ENCODE results near the gene PLXND1. TPM values are rescaled to one million over a fixed set of nuclear protein-coding genes. Genes with fewer than 3 reads are reported as not detected.

PLXND1 gene
- total RNA-seq, 2 donors from 2014 or later = 16.5 to 38.8 TPM

DNA sequence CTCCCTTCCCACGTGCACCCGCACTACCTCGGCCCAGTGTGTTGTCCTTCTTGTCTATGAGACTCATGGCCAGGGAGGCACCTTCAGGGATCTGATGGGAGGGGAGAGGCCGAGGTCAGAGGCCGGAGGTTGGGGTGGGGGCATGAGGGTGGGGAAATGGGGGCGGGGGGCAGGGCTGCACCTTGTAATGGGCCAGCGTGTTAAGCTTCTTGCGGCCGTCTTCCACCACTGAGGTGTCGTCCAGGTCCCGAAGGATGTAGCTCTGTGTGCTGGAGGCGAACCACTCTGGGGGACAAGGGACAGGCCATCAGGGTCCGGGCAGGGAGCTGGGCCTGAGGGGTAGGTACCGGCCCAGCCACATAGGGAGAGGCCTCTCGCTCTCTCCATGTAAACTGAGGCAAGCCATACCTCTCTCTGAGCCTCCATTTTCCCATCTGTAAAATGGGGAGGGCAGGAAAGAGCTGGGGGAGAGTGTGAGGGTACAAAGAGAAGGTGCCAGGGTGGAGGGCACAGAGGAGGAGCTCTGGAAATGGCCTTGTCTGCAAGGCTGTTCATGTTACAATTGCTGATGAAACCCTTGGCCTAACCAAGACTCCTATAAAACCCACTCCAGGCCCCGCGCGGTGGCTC is 44.7 kb downstream of the PLXND1 start:
- DNase-seq = no peak
- no peak for ATAC-seq
- intact Hi-C loops (cut with DNase I, micrococcal nuclease) = no loop called here

DNA sequence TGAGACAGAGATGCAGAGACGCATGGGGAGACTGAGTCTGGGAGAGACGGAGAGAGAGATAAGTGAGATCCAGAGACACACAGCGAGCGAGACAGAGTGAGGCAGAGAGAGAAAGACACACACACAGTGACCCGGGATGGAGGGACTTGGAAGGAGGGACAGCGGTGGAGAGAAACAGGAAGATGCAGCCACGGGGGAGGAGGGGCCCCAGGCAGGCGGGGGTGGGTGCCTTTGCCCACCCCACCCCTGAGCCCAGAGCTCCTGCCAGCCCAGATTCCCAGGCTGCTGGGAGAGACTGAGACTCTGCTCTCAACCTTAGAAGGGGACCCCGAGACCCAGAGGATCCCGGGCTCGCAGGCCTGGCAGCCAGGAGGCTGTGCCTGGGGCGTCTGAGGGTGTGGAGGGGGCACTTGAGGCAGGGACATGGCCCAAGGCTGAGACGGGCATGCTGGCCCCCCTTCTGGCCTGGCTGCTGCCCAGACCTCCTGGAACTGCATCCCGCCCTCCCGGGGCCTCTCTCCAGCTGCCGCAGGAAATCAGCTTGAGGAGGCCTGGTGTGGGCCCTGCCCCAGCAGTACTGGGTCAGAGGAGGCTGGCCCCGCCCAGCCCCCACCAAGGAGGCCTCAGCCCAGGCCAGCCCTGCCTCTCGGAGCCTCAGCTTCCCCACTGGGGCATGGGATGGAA is 45.4 kb downstream of the PLXND1 start:
- intact Hi-C loops (cut with DNase I, micrococcal nuclease) = no loop called here
- DNase-seq (peak; percentile 45 to 64), ATAC-seq (peak; percentile 37)

DNA sequence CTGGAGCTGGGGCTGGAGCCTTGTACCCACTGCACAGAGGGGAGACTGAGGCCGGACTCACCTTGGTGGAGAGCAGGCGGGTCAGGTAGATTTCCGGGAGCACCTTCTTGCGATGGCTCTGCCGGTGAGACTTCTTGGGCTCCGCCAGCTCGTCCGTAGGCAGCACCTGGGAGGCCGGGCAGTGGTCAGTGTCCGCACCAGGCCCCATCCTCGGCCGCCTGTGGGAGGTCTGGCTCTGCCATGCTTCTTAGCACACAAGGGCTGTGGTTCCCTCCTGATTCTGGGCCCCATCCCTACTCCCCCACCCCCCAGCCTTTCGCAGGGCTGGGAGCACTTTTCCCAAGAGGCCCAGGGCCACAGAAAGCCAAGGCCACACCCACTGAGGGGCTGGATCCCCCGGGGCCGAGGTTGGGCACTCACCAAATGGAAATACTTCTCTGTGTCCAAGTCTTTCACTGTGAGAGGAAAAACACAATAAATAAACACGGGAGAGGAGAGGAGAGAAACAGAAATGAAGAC is 46.1 kb downstream of the PLXND1 start:
- no peak for ATAC-seq
- intact Hi-C loops (cut with DNase I, micrococcal nuclease) = no loop called here
- DNase-seq = no peak

DNA sequence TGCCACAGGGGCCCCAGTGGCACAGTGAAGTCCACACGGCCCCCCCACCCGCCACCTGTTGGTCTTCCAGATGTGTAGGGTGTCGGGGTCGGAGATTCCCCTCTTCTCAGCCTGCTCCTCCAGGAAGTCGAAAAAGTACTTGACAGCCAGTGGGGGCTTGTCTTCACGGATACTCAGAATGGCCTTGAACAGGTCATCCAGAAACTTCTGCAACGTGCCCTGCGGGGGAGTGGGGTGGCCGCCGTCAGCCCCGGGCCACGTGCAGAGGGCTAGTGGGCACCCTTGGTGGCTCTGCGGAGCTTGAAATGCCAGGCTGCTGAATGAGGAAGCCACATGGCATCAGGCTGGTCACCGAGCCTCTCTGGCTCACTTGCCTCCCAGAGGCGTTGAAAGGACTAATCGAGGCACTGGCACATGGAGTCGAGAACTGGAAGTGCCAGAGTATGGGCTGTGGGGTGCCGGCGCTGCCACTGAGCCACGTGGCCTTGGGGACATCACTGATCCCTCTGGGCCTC is 46.9 kb downstream of the PLXND1 start:
- no peak for DNase-seq
- intact Hi-C loops (cut with DNase I, micrococcal nuclease) = no loop called here
- no peak for ATAC-seq

DNA sequence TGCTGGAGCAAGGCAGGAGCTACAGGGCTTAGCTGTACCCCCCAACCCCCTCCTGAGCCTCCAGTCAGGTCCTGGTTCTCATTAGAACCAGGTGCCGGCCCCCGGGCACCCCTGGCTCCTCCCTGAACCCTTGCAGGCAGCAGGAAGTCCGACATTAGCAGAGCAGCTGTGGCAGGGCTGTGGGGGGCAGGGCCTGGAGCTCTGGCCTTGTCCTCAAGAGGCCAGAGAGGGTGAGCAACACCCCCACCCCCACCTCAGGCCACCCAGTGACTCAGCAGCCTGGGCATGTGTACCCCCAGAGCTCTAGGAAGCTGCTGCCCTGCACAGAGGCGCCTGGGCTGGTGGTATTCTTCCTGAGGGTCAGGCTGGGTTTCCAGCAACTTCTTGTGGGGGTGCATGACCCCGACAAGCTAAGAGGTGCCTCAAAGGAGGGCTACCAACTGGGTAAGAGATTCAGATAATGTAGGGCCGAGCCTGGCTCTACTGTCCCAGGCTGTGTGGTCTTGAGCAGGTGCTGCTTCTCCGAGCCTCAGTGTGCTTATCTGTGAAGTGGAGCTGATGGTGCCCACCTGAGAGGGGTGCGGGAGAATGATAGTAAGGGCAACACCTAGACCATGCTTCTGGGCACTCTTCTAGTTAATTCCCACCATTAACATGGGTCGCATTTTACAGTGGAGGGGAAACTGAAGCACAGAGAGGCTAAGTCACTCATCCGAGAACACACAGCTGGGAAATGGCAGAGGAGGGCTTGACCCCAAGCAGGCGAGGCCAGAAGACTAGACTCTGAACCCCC is 47.5 kb downstream of the PLXND1 start:
- ATAC-seq (no peak), DNase-seq (no peak)
- intact Hi-C loops (cut with DNase I, micrococcal nuclease) = no loop called here

DNA sequence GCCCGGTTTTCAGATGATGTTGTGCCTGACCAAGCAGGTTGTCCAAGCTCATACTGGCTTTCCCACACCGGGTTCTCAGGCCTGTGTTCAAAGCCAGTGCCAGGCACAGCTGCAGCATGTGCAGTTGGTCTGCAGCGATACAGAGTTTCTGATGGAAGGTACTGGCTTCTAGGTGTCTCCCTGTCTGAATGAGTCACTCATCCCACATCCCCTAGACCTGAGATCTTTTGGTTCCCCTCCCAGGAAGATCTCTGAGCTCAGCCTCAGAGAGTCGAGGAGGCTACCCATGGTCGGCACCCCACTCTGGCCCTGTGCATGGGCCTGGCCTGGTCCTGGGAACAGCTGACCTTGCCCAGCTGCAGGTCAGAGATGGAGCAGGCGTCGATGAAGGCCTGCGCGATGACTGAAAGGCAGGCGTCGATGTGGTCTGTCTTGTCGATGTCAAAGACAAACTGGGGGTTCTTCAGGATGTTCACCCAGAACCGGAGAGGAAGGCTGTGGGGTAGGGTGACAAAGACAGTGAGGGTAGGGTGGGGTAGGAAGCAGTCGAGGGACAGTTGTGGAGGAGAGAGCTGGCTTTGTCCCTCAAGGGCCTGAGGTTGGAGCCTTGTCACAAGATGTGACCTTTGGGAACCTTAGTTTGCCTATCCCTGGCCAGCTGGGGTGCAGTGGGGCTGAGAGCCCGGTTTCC is 48.2 kb downstream of the PLXND1 start:
- no peak for ATAC-seq
- intact Hi-C loops (cut with DNase I, micrococcal nuclease) = no loop called here
- DNase-seq = no peak

DNA sequence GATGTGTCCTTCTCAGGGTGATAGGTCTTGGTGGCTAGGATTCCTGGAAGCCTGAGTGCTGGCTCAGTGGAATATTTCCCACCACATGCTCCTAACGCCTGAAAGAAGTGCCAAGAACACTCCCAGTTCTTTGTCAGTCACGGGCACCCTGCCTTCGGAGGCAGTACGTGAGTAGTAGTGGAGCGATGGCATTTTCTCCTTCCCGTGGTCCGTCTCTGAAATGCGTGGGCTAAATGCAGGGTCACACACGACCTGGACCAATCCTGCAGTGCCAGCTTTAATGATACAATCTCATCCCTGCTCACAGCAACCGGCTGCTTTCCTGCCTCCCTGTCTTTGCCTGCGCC is 49.0 kb downstream of the PLXND1 start:
- intact Hi-C loops (cut with DNase I, micrococcal nuclease) = no loop called here
- DNase-seq = no peak
- no peak for ATAC-seq

DNA sequence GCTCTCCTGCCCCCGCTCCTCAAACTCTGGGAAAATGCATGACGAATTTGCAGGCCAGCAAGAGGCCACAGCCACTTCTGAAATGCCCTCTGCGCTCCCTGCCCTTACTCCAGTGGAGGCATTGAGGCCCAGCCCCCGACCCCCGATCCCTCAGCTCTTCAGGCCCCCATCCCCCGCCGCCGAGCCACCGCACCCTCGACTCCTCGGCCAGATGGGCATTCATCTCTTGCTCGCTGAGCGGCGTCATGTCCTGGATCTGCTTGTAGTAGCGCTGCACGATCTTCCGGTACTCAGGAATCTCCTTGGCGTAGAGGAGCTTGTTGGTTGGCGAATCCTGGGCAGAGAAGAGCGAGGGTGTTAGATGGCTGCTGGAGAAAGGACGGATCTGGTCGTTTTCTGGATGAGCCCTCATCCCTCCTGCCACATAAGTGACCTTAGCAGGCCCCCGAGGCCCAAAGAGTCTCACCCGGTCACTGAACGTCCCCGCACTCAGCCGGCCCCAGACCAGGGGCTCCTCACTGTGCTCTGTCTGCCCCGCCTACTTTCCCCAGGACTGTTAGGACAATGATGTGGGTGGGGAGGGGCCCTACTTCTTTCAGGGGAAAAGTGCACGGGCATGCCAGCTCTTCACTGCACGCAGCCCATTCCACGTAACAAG is 49.5 kb downstream of the PLXND1 start:
- no peak for ATAC-seq
- DNase-seq = no peak
- intact Hi-C loops (cut with DNase I, micrococcal nuclease) = no loop called here

DNA sequence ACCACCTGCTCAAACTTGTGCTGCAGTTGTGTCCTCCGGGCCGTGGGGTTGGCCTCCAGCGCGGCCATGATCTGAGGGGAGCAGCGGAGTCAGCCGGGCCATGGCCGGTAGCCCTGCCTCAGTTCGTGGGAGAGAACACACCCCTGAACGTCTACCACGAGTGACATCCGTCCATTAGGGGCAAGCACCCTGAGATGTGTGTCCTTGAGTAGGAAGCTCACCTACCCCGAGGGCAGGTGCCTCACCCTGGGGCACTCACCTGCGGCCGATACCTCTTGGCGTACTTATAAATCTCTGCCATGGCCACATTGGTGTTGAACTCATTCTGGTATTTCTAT is 50.1 kb downstream of the PLXND1 start:
- no peak for ATAC-seq
- intact Hi-C loops (cut with DNase I, micrococcal nuclease) = no loop called here
- no peak for DNase-seq

DNA sequence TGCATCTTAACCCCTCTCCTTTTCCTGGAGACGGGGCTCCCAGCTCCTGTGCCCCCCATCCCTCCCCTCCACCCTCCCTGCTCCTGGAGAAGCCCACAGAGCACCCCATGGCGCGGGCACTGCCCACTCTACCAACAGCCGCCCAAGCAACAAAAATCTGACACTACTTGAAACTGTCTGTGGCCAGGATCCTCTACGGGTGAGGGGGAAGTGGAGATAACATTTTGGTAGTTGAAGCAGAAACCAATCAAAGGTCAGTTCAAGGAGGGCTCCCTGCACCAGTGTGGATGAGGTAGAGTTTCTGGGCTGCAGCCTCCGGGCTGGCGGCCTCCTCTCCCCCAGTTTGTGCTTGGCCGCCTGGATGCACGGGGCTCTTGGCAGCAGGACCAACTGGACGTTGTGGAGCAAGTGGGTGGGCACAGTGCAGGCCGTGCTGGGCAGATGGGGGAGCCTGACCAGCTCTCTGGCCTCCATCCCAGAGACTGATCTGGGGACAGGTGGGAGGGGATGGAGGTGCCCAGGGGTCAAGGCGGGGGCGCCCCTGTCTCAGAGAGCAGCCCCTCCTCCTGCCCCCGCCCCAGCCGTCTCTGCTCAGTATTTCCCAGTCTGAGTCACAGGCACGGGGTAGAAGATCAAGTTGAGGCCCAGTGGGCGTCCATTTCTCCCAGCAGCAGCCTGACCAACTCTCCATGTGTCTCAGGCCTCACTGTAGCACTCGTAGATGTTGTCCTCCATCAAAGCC is 50.7 kb downstream of the PLXND1 start:
- intact Hi-C loops (cut with DNase I, micrococcal nuclease) = no loop called here
- no peak for DNase-seq
- ATAC-seq = no peak

DNA sequence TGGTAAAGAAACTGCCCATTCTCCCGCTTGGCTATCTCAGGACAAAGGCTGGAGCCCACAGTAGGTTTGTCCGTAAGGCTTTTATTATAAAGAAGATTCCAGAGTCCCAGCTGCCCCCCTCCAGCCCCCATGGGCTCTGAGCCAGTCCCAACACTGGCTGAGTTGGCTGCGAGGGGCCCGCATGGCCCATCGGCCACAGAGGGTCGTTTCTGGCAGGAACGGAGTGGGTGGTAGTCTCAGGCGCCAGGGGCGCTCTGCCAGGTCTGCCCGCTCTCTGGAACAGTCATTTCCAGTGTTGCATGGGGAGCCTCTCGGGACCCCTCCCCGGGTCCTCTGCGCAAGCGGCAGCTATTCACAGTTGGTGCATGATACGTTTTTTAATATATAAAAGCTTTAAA is 51.3 kb downstream of the PLXND1 start:
- ATAC-seq = no peak
- no peak for DNase-seq
- intact Hi-C loops (cut with DNase I, micrococcal nuclease) = no loop called here

DNA sequence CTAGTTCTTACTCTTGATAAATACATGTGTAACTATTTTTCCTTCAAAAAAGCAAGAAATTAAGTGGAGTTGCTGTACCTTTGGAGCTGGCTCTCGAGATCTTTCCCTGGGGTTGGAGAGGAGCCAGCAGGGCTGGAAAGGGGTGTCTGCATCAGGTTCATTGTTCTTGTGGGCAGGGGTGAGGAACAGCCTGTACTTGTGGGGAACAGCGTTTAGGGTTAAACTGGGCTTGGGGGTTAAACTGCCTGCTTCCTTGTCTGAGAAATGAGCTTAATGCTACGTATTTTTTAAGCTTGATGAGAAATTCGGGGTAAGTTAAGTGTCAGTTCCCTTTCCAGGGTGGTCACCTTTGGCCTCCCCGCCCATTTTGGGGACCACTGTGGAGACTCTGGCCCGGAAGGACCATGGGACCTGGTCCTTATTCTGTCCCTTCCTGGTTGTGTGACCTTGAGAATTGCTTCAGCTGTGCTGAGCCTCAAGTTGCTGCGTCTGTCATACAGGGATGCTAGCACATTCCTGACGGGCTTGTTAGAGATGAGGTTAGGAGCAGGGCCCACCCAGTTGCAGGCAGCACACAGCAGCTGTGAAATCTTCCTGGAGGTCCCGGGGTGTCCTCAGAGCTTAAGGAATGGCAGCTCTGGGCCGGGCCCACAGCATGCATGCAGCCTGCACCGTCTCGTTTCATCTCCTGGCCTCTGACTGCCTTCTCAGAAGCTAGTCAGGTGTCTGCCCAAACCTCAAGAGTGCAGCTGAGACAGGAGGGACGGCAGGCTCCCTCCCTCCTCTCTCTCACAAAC is 51.9 kb downstream of the PLXND1 start:
- no peak for DNase-seq
- ATAC-seq = no peak

DNA sequence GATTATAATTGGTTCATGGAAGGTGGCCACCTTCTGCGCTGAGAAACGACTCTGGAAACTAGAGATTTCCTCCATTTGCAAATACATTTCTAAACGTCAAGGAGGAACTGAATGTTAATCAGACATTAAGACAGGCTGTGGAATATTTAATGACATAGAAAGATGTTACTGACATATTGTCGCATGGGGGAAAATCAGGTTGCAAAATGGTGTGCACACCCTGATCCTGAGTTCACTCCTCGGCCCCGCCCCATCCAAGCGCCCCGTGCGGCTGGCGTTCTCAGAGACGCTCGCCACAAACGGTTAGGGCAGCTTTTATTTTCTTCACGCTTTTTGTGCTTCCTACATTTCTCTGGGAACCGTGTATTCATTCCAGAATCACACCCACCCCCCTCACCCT is 52.8 kb downstream of the PLXND1 start:
- DNase-seq (no peak), ATAC-seq (peak; percentile 51)
- intact Hi-C loops (cut with DNase I, micrococcal nuclease) = no loop called here

More for the DNA sequence above, 51.9 kb downstream of the PLXND1 start:
- intact Hi-C loops (cut with DNase I, micrococcal nuclease) = no loop called here

DNA sequence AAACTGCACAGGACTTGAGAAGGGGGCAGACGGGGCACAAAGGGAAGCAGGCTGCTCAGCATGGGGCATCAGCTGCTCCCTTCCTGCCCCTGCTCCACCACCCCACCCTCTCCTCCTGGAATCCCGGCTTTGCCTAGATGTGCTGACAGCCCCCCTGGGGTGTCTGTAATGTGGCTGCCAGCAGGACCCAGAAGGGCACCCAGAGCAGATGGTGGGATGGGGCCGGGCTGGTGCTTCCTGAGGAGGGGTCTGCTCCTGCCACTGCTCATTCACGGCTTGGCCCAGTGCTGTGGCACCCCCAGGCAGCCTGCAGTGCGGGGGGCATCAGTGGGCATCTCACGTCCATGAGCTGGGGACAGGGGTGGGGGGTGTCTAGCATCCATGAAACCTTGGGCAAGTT is 53.3 kb downstream of the PLXND1 start:
- no peak for DNase-seq
- intact Hi-C loops (cut with DNase I, micrococcal nuclease) = no loop called here
- ATAC-seq = no peak

DNA sequence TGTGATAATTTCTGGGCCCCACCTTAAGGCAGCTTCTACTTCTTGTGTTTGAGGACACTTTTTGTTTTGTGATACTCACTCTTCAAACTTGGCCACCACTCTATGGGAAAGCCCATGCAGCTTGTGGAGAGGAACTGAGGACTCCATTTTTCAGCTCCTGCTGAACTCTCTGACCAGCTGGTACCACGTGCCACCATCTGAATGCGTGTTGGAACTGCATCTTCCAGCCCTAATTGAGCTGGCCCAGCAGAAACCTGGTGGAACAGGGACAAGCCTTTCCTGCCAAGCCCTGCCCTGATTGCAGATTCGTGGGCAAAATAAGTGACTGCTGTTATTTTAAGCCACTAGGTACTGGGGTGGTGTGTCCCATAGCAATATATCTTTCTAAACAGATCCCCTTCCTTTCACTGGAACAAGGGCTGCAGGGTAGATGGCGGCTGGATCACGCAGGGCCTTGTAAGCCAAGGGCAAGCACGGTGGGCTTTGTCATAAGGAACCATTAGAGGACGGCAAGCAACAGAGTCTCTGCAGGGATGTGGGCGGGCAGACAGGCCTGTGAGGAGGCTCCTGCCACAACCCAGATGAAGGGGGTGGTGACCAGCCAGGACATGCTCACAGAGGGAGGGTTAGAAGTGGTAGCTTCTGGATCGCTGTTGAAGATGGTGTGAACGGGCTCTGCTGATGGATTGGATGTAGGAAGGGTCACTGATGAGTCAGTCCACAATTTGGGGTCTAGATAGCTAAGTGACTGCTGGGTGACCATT is 54.0 kb downstream of the PLXND1 start:
- no peak for DNase-seq
- intact Hi-C loops (cut with DNase I, micrococcal nuclease) = no loop called here
- ATAC-seq = no peak

DNA sequence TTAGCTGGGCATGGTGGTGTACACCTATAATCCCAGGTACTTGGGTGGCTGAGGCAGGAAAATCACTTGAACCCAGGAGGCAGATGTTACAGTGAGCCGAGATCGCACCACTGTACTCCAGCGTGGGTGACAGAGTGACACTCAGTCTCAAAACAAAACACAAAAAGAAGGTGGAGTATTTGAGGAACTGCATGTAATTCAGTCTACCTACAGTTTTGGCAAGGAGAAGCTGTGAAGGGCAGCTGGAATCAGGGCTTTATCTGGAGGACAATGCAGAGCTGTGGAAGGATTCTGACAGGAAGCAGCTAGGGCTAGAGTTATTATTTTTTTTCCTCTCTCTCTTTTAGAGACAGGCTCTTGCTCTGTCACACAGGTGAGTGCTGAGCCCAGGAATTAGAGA is 56.7 kb downstream of the PLXND1 start:
- intact Hi-C loops (cut with DNase I, micrococcal nuclease) = no loop called here
- no peak for ATAC-seq
- no peak for DNase-seq
